ENCODE results near the gene FASTK. TPM values are rescaled to one million over a fixed set of nuclear protein-coding genes. Genes with fewer than 3 reads are reported as not detected.

FASTK gene
- total RNA-seq, 2 donors from 2014 or later = 85.9 to 96.4 TPM

GRCh38 chr7:151083824-151084160 is 3.2 kb upstream of the FASTK start:
- Histone ChIP-seq H3K9me3 (no peaks in the 10 kb centered on the region), H3K27me3 (no peaks in the 10 kb centered on the region), H3K4me1 (peaks cover 4 to 68% of the 10 kb centered on the region in 2 donors), H3K4me3 (peak overlapping the region; percentile 81 to 98), H3K36me3 (no peaks in the 10 kb centered on the region), H3K27ac (peak overlapping the region; percentile 95 to 96)
- no peak for TF ChIP-seq CTCF (IDR thresholded peaks at IDR 0.05)
- DNase-seq (ENCODE audit: low spot score) = no peak

- Histone ChIP-seq H3K4me3 (peak within 1 kb of the TSS; percentile 81 to 98), H3K4me1 (peaks cover 4 to 68% of the 10 kb centered on the region in 2 donors), H3K36me3 (no peaks in the 10 kb centered on the region), H3K27ac (peak within 1 kb of the TSS; percentile 95 to 96), H3K9me3 (no peaks in the 10 kb centered on the region), H3K27me3 (no peaks in the 10 kb centered on the region)
- DNase-seq (ENCODE audit: low spot score) = peak; percentile 87
- no peak for TF ChIP-seq CTCF (IDR thresholded peaks at IDR 0.05)
Observed at GRCh38 chr7:151083071-151083823, 2.6 kb upstream of the FASTK start, which contains the start of gene TMUB1. Gene TMUB1 (minus strand): TSS chr7:151083493. CDS start chr7:151082563, 930 bp downstream.

GRCh38 chr7:151082141-151083070 is 1.8 kb upstream of the FASTK start:
- H3K27me3 ChIP-seq = no peaks in the 10 kb centered on the region
- H3K9me3 ChIP-seq = no peaks in the 10 kb centered on the region
- H3K4me3 ChIP-seq = peak overlapping the region; percentile 81 to 98
- TF ChIP-seq CTCF (IDR thresholded peaks at IDR 0.05) = no peak
- H3K27ac ChIP-seq = peak overlapping the region; percentile 95 to 96
- DNase-seq (ENCODE audit: low spot score) = no peak
- no peaks in the 10 kb centered on the region for H3K36me3 ChIP-seq
- H3K4me1 ChIP-seq = peaks cover 0 to 69% of the 10 kb centered on the region in 2 donors

GRCh38 chr7:151081170-151082101 is 827 bp upstream of the FASTK start:
- no peak for DNase-seq (ENCODE audit: low spot score)
- Histone ChIP-seq H3K9me3 (no peaks in the 10 kb centered on the region), H3K36me3 (peaks cover 6% of the 10 kb centered on the region), H3K27me3 (no peaks in the 10 kb centered on the region), H3K4me3 (peak overlapping the region; percentile 68 to 80), H3K4me1 (peaks cover 0 to 78% of the 10 kb centered on the region in 2 donors), H3K27ac (peak overlapping the region; percentile 95 to 96)
- no peak for TF ChIP-seq CTCF (IDR thresholded peaks at IDR 0.05)

GRCh38 chr7:151080067-151080521 is 515 bp downstream of the FASTK start:
- Histone ChIP-seq H3K4me1 (peaks cover 0 to 72% of the 10 kb centered on the region in 2 donors), H3K27ac (peak overlapping the region; percentile 95 to 96), H3K36me3 (peaks cover 17% of the 10 kb centered on the region), H3K4me3 (peak overlapping the region; percentile 68 to 80), H3K9me3 (no peaks in the 10 kb centered on the region), H3K27me3 (no peaks in the 10 kb centered on the region)
- DNase-seq (ENCODE audit: low spot score) = no peak
- no peak for TF ChIP-seq CTCF (IDR thresholded peaks at IDR 0.05)
